Lower leg skin (tissue), 3 donors: ENCODE results near the gene TBC1D19.

Experiments
- CTCF ChIP-seq, 3 donors: fragments of 450-650 bp; IDR thresholded peaks; one replicate each; pipeline ENCODE4 v1.5.1; 2016; ENCODE audit warnings: antibody characterized with exemption in 3 of 3, mild to moderate bottlenecking in 3 of 3, moderate library complexity in 2 of 3
- POLR2A ChIP-seq, 2 donors: fragments of 450-650 bp; IDR thresholded peaks; one replicate each; pipeline ENCODE4 v1.6.1; 2016 to 2017; ENCODE audit warnings: antibody characterized with exemption in 2 of 2, mild to moderate bottlenecking in 1 of 2, moderate library complexity in 1 of 2

- TF ChIP-seq CTCF (IDR thresholded peaks at IDR 0.05) (no peak), POLR2A (IDR thresholded peaks at IDR 0.05) (no peak)
Observed at GRCh38 chr4:26648260-26648659, 64.4 kb downstream of the TBC1D19 start.
